Measurements from ENCODE around the gene BRD3OS. TPM values are rescaled to one million over a fixed set of nuclear protein-coding genes. Genes with fewer than 3 reads are reported as not detected.

Gene BRD3OS
- total RNA-seq, 1 experiment from 2014 or later, result 16.2 TPM

GRCh38 chr9:134063088-134063570 lies 37.8 kb downstream of the BRD3OS start:
- H3K4me3 Mint-ChIP-seq, result no peak overlapping the region
- H3K4me1 Mint-ChIP-seq, result peaks cover 38% of the 10 kb centered on the region
- DNase-seq (ENCODE audit: low spot score), result no peak
- ChIA-PET POLR2A (no interaction called here), CTCF (no interaction called here)
- no peaks in the 10 kb centered on the region for H3K9me3 Mint-ChIP-seq
- no peaks in the 10 kb centered on the region for H3K27me3 Mint-ChIP-seq (ENCODE audit: low read depth)
- no peaks in the 10 kb centered on the region for H3K36me3 Mint-ChIP-seq
- ATAC-seq, result no peak
- TF ChIP-seq ZNF396 (CRISPR knock-in tag; IDR thresholded peaks at IDR 0.05; ENCODE audit: borderline replicate concordance) (no peak), ZNF281 (CRISPR knock-in tag; IDR thresholded peaks at IDR 0.05) (no peak), FOXJ3 (CRISPR knock-in tag; IDR thresholded peaks at IDR 0.05; ENCODE audit: borderline replicate concordance) (no peak), AR (CRISPR knock-in tag; IDR thresholded peaks at IDR 0.05) (no peak), GRHL2 (CRISPR knock-in tag; IDR thresholded peaks at IDR 0.05; ENCODE audit: insufficient replicate concordance, severe bottlenecking) (no peak), MYBL2 (CRISPR knock-in tag; IDR thresholded peaks at IDR 0.05) (no peak), CTCF (IDR thresholded peaks at IDR 0.05) (no peak), MXD4 (CRISPR knock-in tag; IDR thresholded peaks at IDR 0.05; ENCODE audit: borderline replicate concordance) (no peak), IRF2 (CRISPR knock-in tag; IDR thresholded peaks at IDR 0.05; ENCODE audit: borderline replicate concordance, low read depth) (no peak), ETV6 (CRISPR knock-in tag; IDR thresholded peaks at IDR 0.05) (no peak), ELF4 (CRISPR knock-in tag; IDR thresholded peaks at IDR 0.05; ENCODE audit: low read depth) (no peak), TEAD4 (CRISPR knock-in tag; IDR thresholded peaks at IDR 0.05) (no peak), STAT6 (CRISPR knock-in tag; conservative IDR thresholded peaks at IDR 0.05; ENCODE audit: low read depth) (no peak), PRRX2 (CRISPR knock-in tag; IDR thresholded peaks at IDR 0.05) (no peak), SP1 (CRISPR knock-in tag; conservative IDR thresholded peaks at IDR 0.05) (no peak), HMGXB4 (CRISPR knock-in tag; IDR thresholded peaks at IDR 0.05) (no peak), ZBTB21 (CRISPR knock-in tag; IDR thresholded peaks at IDR 0.05; ENCODE audit: borderline replicate concordance) (no peak), E2F4 (CRISPR knock-in tag; IDR thresholded peaks at IDR 0.05; ENCODE audit: borderline replicate concordance, low read depth) (no peak)
- peak overlapping the region; percentile 86 for H3K27ac Mint-ChIP-seq

Data from WTC11 (cell line).